Cortex of kidney (tissue), 1 donor: Measurements from ENCODE around the gene HSD17B13.
"Not testable (repeated sequence)": the region's sequence is repeated elsewhere in the genome, so short reads cannot be mapped to it uniquely, and the experiment has no call there.

Experiments
- DNase-seq: peaks from one replicate; lab custom pipeline; 2025; lab: John Stamatoyannopoulos, UW

Gene HSD17B13

GRCh38 chr4:87322754-87323153 is at the start of gene HSD17B13:
TSS of gene HSD17B13 (minus strand) at chr4:87322882. CDS start at chr4:87322841, 41 bp downstream.
- no peak for DNase-seq

- DNase-seq = no peak
Measured at GRCh38 chr4:87370068-87370467, 47.4 kb upstream of the HSD17B13 start.

- no peak for DNase-seq
Measured at GRCh38 chr4:87366521-87367162, 44.0 kb upstream of the HSD17B13 start.

GRCh38 chr4:87365348-87365747 is 42.7 kb upstream of the HSD17B13 start:
- no peak for DNase-seq

GRCh38 chr4:87363552-87363951 is 40.9 kb upstream of the HSD17B13 start:
- DNase-seq = no peak

- DNase-seq = no peak
Measured at GRCh38 chr4:87360338-87360935, 37.8 kb upstream of the HSD17B13 start.

GRCh38 chr4:87359258-87359657 is 36.6 kb upstream of the HSD17B13 start:
- DNase-seq = no peak

- no peak for DNase-seq
Measured at GRCh38 chr4:87356832-87357526, 34.3 kb upstream of the HSD17B13 start.

- DNase-seq = no peak
Measured at GRCh38 chr4:87354168-87355102, 31.8 kb upstream of the HSD17B13 start.

GRCh38 chr4:87353592-87353991 is 30.9 kb upstream of the HSD17B13 start:
- no peak for DNase-seq

- DNase-seq = no peak
Measured at GRCh38 chr4:87345139-87345538, 22.5 kb upstream of the HSD17B13 start.

- DNase-seq = no peak
Measured at GRCh38 chr4:87342872-87343271, 20.2 kb upstream of the HSD17B13 start.

- not testable (repeated sequence) for DNase-seq
Measured at GRCh38 chr4:87341954-87342635, 19.4 kb upstream of the HSD17B13 start.

GRCh38 chr4:87339440-87339839 is 16.8 kb upstream of the HSD17B13 start:
- no peak for DNase-seq

GRCh38 chr4:87337361-87337760 is 14.7 kb upstream of the HSD17B13 start:
- DNase-seq = no peak

GRCh38 chr4:87333267-87333666 is 10.6 kb upstream of the HSD17B13 start:
- DNase-seq = no peak

- no peak for DNase-seq
Measured at GRCh38 chr4:87330761-87331160, 8.1 kb upstream of the HSD17B13 start.

GRCh38 chr4:87327136-87327535 is 4.5 kb upstream of the HSD17B13 start:
- no peak for DNase-seq

- DNase-seq = no peak
Measured at GRCh38 chr4:87326460-87326859, 3.8 kb upstream of the HSD17B13 start.

- DNase-seq = no peak
Measured at GRCh38 chr4:87321888-87322287, 794 bp downstream of the HSD17B13 start.

- no peak for DNase-seq
Measured at GRCh38 chr4:87317527-87317926, 5.2 kb downstream of the HSD17B13 start.

- no peak for DNase-seq
Measured at GRCh38 chr4:87316961-87317360, 5.7 kb downstream of the HSD17B13 start.
